GM19240 (cell line): ENCODE measurements around the gene MUC5AC.
"Not testable (repeated sequence)": the region's sequence is repeated elsewhere in the genome, so short reads cannot be mapped to it uniquely, and the experiment has no call there.

Source experiments
- DNase-seq: peaks from one replicate; pipeline ENCODE4 v3.0.0; 2011; ENCODE audit warnings: low spot score; ENCODE audit not compliant: insufficient read length

Gene MUC5AC

GRCh38 chr11:1207401-1208143 lies 49.8 kb downstream of the MUC5AC start:
- DNase-seq = no peak

GRCh38 chr11:1208144-1208393 lies 50.3 kb downstream of the MUC5AC start:
- no peak for DNase-seq

DNA sequence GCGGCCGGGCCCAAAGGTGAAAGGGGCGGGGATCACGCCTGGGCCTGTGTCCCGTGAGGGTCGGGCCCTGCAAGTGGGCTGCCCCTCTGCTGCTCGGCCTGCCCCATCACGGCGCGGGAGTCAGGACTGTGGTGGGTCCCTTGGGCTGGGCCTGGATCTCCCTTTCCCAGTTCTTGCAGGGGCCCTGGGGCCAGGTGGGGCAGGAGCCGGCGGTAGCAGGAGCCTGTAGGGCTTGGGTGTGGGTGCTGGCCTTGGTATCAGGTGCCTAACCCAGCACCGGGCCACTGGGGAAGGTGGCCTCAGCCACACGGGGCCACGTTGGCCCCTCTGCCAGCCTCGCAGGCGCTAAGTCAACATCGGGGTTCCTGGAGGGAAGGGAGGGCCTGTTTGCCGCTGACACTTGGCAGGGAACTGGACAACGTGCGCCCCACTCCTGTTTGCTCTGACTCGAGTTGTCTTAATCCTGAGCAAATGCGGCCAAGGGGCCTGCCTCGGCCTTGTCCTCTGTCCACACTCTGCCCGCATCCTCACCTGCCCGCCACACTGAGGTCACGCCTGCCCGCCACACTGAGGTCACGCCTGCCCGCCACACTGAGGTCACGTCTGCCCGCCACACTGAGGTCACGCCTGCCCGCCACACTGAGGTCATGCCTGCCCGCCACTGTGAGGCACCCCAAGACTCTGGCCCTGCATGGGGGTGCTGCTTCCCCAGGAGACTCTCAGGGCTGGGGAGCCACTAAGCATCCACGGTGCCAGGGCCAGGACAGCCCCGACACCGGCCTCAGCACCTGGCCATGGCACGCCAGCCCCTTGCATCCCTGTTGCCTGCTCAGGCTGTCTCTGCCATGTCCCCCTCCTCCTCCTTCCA lies 50.9 kb downstream of the MUC5AC start:
- DNase-seq = no peak

DNA sequence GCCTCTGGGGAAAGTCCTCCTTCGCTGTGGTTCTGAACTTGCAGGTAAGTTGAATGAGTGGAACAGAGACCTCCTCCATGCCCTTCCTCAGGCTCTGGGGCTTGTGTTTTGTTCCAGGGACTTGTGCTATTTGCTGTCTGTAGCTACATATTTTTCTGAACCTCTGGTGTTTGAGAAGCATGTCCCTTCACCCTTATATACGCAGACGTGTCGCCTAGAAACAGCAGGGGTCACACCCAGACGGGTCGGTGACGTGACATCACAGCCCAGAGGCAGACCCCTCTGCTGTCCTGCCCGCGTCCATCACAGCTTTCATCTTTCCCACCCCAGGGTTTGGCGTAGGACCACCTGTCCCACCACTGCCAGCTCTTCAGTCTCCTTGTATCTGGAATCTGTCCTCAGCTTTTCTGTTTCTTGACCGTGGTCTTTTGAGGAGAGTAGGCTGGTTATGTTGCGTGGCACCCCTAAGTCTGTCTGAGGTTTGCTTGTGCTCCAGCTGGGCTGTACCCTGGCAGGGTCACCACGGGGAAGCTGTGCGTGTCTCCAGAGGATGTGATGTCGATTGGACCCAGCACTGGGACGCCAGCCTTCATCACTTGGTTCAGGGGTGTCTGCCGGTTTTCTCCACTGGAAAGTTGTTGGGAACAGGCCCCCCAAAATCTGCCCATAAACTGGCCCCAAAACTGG lies 51.8 kb downstream of the MUC5AC start:
- no peak for DNase-seq

GRCh38 chr11:1211838-1212237 lies 54.1 kb downstream of the MUC5AC start:
- DNase-seq = no peak

GRCh38 chr11:1215826-1216225 lies 58.1 kb downstream of the MUC5AC start:
- not testable (repeated sequence) for DNase-seq

GRCh38 chr11:1217151-1217550 lies 59.4 kb downstream of the MUC5AC start:
- no peak for DNase-seq

GRCh38 chr11:1218256-1218787 lies 60.6 kb downstream of the MUC5AC start:
- no peak for DNase-seq

- DNase-seq = no peak
Measured at GRCh38 chr11:1218788-1219445, 61.2 kb downstream of the MUC5AC start.

DNA sequence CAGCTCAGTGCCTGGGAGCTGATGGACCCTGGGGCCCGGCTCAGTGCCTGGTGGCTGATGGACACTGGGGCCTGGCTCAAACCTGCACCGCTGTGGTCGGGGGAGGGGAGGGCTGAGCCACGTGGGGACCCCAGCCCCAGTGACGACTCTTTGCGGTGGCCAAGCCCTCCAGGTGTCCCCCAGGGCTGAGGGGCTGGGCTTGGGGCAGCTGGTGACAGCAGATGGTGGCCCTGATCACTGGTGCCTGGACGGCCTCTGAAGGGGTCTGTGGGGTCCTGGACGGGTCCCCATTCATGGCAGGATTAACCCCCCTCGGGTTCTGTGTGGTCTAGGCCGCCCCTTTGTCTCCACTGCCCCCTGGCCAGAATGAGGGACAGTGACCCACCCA lies 61.7 kb downstream of the MUC5AC start:
- DNase-seq = no peak

- DNase-seq = no peak
Measured at GRCh38 chr11:1219834-1220815, 62.4 kb downstream of the MUC5AC start.

DNA sequence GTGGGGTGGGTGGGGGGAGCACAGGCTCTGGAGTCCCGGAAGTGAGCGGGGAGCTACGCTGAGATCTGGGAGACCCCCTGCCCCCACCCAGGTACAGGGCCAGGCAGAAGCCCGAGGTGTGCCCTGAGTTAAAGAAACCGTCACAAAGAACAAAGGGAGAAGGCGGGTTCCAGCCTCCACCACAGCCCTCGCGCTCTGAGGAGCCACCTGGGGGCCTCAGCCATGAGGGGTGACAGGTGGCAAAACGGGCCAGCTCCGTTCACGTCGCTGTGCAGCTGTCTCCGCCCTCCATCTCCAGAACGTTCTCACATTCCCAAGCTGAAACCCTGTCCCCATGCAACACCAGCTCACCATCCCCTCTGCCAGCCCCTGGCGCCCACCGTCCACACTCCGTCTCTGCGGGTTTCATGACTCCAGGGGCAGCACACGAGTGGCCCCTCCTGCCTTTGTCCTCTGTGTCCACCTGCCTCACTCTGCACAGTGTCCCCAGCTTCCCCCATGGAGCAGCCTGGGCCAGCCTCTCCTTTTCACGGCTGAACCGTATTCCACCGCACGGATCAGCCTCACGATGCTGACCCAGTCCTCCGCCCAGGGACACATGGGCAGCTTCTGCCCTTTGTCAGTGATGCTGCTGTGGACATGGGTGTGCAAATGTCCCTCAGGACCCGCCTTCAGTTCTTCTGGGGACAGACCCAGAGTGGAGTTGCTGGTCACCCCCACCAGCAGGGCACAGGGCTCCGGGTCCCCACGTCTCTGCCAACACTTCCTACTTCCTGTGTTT lies 63.4 kb downstream of the MUC5AC start:
- no peak for DNase-seq

DNA sequence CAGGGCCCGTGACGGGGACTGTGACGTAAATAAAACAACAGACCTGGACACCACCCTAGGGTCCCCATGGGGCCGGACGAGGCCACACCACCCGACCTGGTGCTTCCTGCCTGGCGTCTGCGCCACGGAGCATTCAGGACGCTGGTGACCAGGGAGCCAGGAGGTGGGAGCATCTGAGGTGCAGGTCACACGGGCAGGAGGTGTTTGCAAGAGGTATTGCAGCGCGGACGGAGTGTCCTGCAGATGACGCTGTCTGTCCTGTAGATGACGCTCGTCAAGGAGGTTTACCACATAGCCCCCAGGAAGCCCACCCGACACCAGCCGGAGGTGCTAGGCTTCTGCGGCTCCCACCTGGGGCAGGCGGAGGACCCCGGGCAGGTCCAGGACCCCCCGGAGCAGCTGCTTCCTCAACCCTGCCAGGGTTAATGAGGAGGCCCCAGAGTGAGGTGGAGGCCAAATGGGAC lies 64.1 kb downstream of the MUC5AC start:
- DNase-seq = no peak

GRCh38 chr11:1222491-1223345 lies 65.0 kb downstream of the MUC5AC start, which contains the start of gene MUC5B:
Gene MUC5B (plus strand): TSS chr11:1223066. CDS start chr11:1223124, 58 bp downstream.
- DNase-seq = no peak

- DNase-seq = no peak
Measured at GRCh38 chr11:1223346-1224110, 65.8 kb downstream of the MUC5AC start.

DNA sequence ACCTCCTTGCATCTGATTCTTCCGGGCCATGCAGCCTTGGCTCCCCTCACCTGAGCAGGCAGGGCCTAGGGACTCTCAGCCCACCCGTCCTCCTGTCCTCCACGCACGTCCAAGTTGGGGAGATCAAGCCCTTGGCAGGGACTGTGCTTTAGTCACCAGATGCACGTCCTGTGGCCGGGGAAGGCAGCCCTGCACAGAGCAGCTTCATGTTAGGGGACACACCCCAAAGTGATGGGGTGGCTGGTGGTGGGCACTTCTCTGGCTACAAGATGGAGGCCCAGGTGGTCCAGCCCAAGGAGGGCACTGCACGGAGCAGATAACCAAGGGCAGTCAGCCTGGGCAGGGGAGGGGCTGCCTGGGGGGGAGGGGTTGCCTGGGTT lies 66.3 kb downstream of the MUC5AC start:
- no peak for DNase-seq

DNA sequence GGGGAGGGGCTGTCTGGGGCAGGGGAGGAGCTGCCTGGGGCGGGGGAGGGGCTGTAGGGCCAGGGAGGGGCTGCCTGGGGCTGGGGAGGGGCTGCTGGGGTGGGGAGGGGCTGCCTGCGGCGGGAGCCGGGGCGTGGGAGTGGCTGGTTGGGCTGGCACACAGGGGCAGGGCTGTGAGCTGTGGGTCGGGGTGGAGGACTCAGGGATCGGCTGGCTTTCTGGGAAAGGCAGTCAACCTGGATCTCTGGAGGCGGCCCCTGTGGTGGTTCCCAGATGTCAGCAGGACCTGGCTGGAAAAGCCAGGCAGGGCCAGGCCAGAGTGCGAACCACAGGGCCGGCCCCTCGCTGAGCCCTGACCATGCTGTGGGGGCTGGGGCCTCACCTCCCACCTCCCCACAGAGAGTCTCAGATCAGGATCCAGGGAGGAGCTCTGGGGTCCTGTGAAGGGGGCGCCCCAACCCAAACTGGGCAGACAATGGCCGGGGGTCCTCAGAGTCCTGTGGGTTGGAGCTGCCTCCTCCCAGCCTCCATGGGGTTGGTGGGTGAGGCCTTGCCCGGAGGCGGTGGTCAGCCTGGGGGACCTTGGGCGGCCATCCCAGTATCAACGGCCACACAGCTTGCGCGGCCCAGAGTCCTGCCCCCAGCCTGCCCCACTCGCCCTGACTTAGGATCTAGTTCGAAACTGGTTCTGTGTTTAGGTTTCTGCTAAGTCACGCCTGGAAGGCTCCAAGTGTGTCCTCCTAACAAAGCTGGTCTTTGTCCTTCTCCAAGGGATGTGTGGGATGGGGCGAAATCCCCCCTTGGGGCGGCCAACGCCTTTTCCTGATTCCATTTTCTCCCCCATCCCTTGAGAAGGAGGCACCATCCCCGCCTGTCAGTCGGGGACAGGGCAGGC lies 67.0 kb downstream of the MUC5AC start:
- DNase-seq = no peak
